ENCODE measurements around the gene KIF5B. TPM values are rescaled to one million over a fixed set of nuclear protein-coding genes. Genes with fewer than 3 reads are reported as not detected.

Gene KIF5B
- total and polyA plus RNA-seq, 2 of the 8 experiments (the other 6 are each of a cell fraction or from before 2014, with no cell fraction given): 9.8 to 68.4 TPM

GRCh38 chr10:32050177-32050576, 6.0 kb downstream of the KIF5B start:
- no peak overlapping the region for H3K14ac ChIP-seq (ENCODE audit: insufficient read length)
- H2BK20ac ChIP-seq (ENCODE audit: low read length): no peak overlapping the region
- no peak for TF ChIP-seq FOSL1 (IDR thresholded peaks at IDR 0.05; ENCODE audit: insufficient read depth, low read depth, low read length)
- TF ChIP-seq USF2 (IDR thresholded peaks at IDR 0.05; ENCODE audit: low read length): peak; percentile 44; the same call in 1 of the 2 replicates
- TF ChIP-seq POLR2A (IDR thresholded peaks at IDR 0.05; ENCODE audit: control extremely low read depth in 1 of 2, low read depth in 2 of 2, low read length in 2 of 2): peak in 1 of 2 experiments; percentile 19; a peak in 1 of 3 replicates
- FAIRE-seq (no peak), DNase-seq (ENCODE audit: low read depth in 1 of 2, low spot score in 2 of 2) (no peak)
- WGBS, 2 experiments (ENCODE audit: extremely low coverage in 1 of 2, insufficient coverage in 1 of 2, insufficient read length in 1 of 2, insufficient replicate concordance in 2 of 2, low coverage in 1 of 2, low lambda C conversion rate in 2 of 2, missing lambda C conversion rate in 1 of 2): 50% methylated on average over 6 of the region's 6 CpGs; no CpG with 5 or more reads in 1 of the 2 experiments
- H2BK5ac ChIP-seq (ENCODE audit: low read depth, low read length): 0 out of 2 replicates have a peak overlapping the region, but pooled peaks have one; percentile 29
- no peak overlapping the region for H3K18ac ChIP-seq (ENCODE audit: extremely low read depth, low read length)
- H4K5ac ChIP-seq (ENCODE audit: insufficient read length, low read depth, low read length): no peak overlapping the region
- no peak overlapping the region for H4K91ac ChIP-seq (replicated peaks; ENCODE audit: insufficient read length, low read length)
- H2BK120ac ChIP-seq (replicated peaks; ENCODE audit: low read depth, low read length): no peak overlapping the region
- no peak overlapping the region for H2BK15ac ChIP-seq (ENCODE audit: low read length)
- no peak overlapping the region for H2BK12ac ChIP-seq (ENCODE audit: low read depth, low read length)
- H3K36me3 ChIP-seq (ENCODE audit: control insufficient read depth in 2 of 4, insufficient read depth in 4 of 4, low read length in 3 of 4): peaks cover 4 to 29% (median 21%) of the 10 kb centered on the region in 4 experiments; a peak in 5 of 8 replicates
- H2AFZ ChIP-seq (ENCODE audit: low read length): no peak overlapping the region
- peaks cover 2% of the 10 kb centered on the region; the same call in 1 of the 2 replicates for H3K23me2 ChIP-seq (ENCODE audit: low read depth, low read length)
- no peak overlapping the region for H4K8ac ChIP-seq (ENCODE audit: extremely low read depth, insufficient read depth, low read length)
- ChIA-PET POLR2A (ENCODE audit: partially characterized antibody) (no interaction called here), CTCF (ENCODE audit: partially characterized antibody) (no interaction called here)
- peak overlapping the region; percentile 40 to 44 for H3K4me2 ChIP-seq (ENCODE audit: insufficient read depth in 1 of 2, low read depth in 2 of 2, low read length in 2 of 2)
- no peak overlapping the region for H2AK5ac ChIP-seq (ENCODE audit: low read depth, low read length)
- H4K20me1 ChIP-seq (replicated peaks in 1 of 2; ENCODE audit: control insufficient read depth in 1 of 2, insufficient read depth in 2 of 2, low read length in 2 of 2): peaks cover 21 to 42% of the 10 kb centered on the region in 2 experiments
- H3K4me3 ChIP-seq (ENCODE audit: extremely low read depth in 1 of 4, insufficient read depth in 2 of 4, low read depth in 3 of 4, low read length in 4 of 4): peak overlapping the region in 1 of 4 experiments; percentile 15; a peak in 1 of 8 replicates
- H3K27ac ChIP-seq (ENCODE audit: low read depth, low read length): no peak overlapping the region; the same call in 1 of the 2 replicates
- no peaks in the 10 kb centered on the region for H3K27me3 ChIP-seq (replicated peaks in 1 of 4; ENCODE audit: control insufficient read depth in 3 of 4, extremely low read depth in 1 of 4, insufficient read depth in 3 of 4, low read length in 3 of 4)
- no peaks in the 10 kb centered on the region; the same call in 1 of the 2 replicates for H3K79me1 ChIP-seq (ENCODE audit: low read depth, low read length)
- no peak overlapping the region for H3K9ac ChIP-seq (replicated peaks in 1 of 4; ENCODE audit: extremely low read depth in 1 of 4, low read depth in 3 of 4, low read length in 3 of 4)
- no peak overlapping the region for H3K23ac ChIP-seq (ENCODE audit: insufficient read length)
- H3K9me3 ChIP-seq (ENCODE audit: insufficient read depth in 2 of 2, low read depth in 1 of 2, low read length in 1 of 2): no peaks in the 10 kb centered on the region
- H3K79me2 ChIP-seq (ENCODE audit: control insufficient read depth in 1 of 2, insufficient read depth in 2 of 2, low read length in 2 of 2): peaks cover 52 to 100% of the 10 kb centered on the region in 2 experiments
- H3K56ac ChIP-seq (replicated peaks; ENCODE audit: insufficient read length, low read depth, low read length): no peak overlapping the region
- peaks cover 0 to 7% (median 3%) of the 10 kb centered on the region in 4 experiments; a peak in 4 of 7 replicates for H3K4me1 ChIP-seq (replicated peaks in 1 of 4; ENCODE audit: control insufficient read depth in 3 of 4, insufficient read depth in 4 of 4, low read length in 3 of 4)
- H3K4ac ChIP-seq (replicated peaks; ENCODE audit: insufficient read length, low read depth, low read length): no peak overlapping the region
